NT2/D1 (cell line): ENCODE measurements around the gene SPRTN.

Experiments
- SUZ12 ChIP-seq: IDR thresholded peaks from 2 replicates; pipeline ENCODE4 v1.6.1; 2011; ENCODE audit not compliant: insufficient read length, insufficient read depth; ENCODE audit errors: extremely low read depth
- YY1 ChIP-seq: IDR thresholded peaks from 2 replicates; pipeline ENCODE4 v1.6.1; 2011; ENCODE audit not compliant: insufficient read length, insufficient read depth
- ZNF274 ChIP-seq: IDR thresholded peaks from 2 replicates; pipeline ENCODE4 v1.6.1; 2011; ENCODE audit warnings: mild to moderate bottlenecking, low read depth, low read length

DNA sequence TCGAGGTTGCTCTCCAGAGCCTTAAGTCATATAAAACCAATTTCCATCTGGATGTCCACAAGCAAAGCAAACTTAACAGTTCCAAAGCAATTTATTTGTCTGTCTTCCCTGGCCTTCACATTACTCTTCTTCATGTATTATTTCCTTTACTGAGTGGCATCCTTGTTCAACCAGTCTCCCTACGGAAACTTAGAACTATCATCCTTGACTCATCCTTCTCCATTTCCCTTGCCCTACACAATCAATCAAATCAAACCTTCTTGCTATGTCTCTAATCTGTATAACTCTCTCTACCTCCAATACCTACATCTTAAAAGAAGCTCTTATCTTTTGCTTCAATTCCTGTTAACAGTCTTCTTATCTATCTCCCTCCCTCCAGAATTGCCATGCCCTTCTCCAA lies 58.5 kb downstream of the SPRTN start:
- TF ChIP-seq ZNF274 = no peak
- TF ChIP-seq SUZ12 = no peak
- no peak for TF ChIP-seq YY1
